Mononuclear cell (primary cell): Measurements from ENCODE around the gene CPHXL. TPM values are rescaled to one million over a fixed set of nuclear protein-coding genes. Genes with fewer than 3 reads are reported as not detected.

ENCODE experiments used
- total RNA-seq: library from RNA; depleted of rRNA; stranded (reverse); fragments of >200 nt; gene quantifications from one replicate; pipeline ENCODE4 v1.2.3, GENCODE V29; 2012

The CPHXL gene
- total RNA-seq, 1 donor: not detected

Other genes starting within 250 kb of the CPHXL start
- not detected for gene CHST6, start 231.0 kb downstream of the CPHXL start, total RNA-seq
- under 0.01 TPM for gene CHST5, start 190.4 kb downstream of the CPHXL start, total RNA-seq
- gene TMEM231, start 170.2 kb downstream of the CPHXL start, total RNA-seq: 2.5 TPM
- gene GABARAPL2, start 160.1 kb downstream of the CPHXL start, total RNA-seq: 45.1 TPM
- gene ADAT1, start 103.2 kb downstream of the CPHXL start, total RNA-seq: 52.5 TPM
- 167 TPM for gene KARS1, start 78.8 kb downstream of the CPHXL start, total RNA-seq
- 91.1 TPM for gene TERF2IP, start 78.7 kb downstream of the CPHXL start, total RNA-seq
- not detected for gene CPHXL2, start 49.5 kb downstream of the CPHXL start, total RNA-seq
- gene DUXB, start 25.0 kb downstream of the CPHXL start, total RNA-seq: 0.21 TPM